ENCODE results near the gene EYA2. TPM values are rescaled to one million over a fixed set of nuclear protein-coding genes. Genes with fewer than 3 reads are reported as not detected.

The EYA2 gene
- polyA plus RNA-seq, 3 donors = 0.04 to 0.16 TPM; not detected in 1

DNA sequence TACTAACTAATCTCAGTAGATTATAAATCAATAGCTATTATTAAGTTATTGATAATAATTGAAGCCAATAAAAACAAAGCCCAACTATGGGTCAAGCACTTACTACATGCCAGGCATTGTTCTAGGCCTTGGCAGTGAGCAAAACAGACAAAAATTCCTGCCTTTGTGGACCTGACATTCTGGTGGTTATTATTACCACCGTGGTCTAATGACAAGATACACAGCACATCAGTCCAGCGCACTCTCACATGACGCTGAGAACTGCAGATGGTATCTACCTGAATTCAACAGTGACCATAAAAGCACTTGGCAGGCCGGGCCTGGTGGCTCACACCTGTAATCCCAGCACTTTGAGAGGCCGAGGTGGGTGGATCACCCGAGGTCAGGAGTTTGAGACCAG lies 340.5 kb downstream of the EYA2 start:
- no peaks in the 10 kb centered on the region for H3K9me3 ChIP-seq (replicated peaks in 1 of 2; ENCODE audit: control insufficient read depth in 1 of 2, insufficient read depth in 1 of 2, low read length in 2 of 2)
- H3K27me3 ChIP-seq (ENCODE audit: control insufficient read depth in 2 of 2, insufficient read depth in 2 of 2, low read length in 2 of 2) = no peaks in the 10 kb centered on the region
- H4K20me1 ChIP-seq (ENCODE audit: insufficient read depth, low read length) = no peaks in the 10 kb centered on the region
- Mint-ChIP-seq H3K4me3 (no peak overlapping the region), H3K27me3 (ENCODE audit: low read depth in 3 of 3) (peaks cover 0 to 3% (median 0%) of the 10 kb centered on the region in 3 donors), H3K27ac (no peak overlapping the region), H3K9me3 (no peaks in the 10 kb centered on the region), H3K4me1 (no peaks in the 10 kb centered on the region), H3K36me3 (peaks cover 79 to 93% of the 10 kb centered on the region in 2 donors)
- TF ChIP-seq, protein P1, sequence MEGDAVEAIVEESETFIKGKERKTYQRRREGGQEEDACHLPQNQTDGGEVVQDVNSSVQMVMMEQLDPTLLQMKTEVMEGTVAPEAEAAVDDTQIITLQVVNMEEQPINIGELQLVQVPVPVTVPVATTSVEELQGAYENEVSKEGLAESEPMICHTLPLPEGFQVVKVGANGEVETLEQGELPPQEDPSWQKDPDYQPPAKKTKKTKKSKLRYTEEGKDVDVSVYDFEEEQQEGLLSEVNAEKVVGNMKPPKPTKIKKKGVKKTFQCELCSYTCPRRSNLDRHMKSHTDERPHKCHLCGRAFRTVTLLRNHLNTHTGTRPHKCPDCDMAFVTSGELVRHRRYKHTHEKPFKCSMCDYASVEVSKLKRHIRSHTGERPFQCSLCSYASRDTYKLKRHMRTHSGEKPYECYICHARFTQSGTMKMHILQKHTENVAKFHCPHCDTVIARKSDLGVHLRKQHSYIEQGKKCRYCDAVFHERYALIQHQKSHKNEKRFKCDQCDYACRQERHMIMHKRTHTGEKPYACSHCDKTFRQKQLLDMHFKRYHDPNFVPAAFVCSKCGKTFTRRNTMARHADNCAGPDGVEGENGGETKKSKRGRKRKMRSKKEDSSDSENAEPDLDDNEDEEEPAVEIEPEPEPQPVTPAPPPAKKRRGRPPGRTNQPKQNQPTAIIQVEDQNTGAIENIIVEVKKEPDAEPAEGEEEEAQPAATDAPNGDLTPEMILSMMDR (IDR thresholded peaks at IDR 0.05) = no peak
- intact Hi-C loops (cut with micrococcal nuclease) = no loop called here
- no peak overlapping the region for H2AFZ ChIP-seq (ENCODE audit: insufficient read depth, low read depth, low read length, poor library complexity, severe bottlenecking)
- no peak for DNase-seq
- H3K9ac ChIP-seq (ENCODE audit: insufficient read depth, low read length, poor library complexity, severe bottlenecking) = no peak overlapping the region
- H3K4me2 ChIP-seq (replicated peaks; ENCODE audit: extremely low read depth, low read length, poor library complexity, severe bottlenecking) = no peak overlapping the region
- H3K79me2 ChIP-seq (ENCODE audit: insufficient read depth, low read length) = no peaks in the 10 kb centered on the region
- H3K4me1 ChIP-seq (ENCODE audit: control insufficient read depth in 1 of 2, insufficient read depth in 2 of 2, low read length in 2 of 2) = no peaks in the 10 kb centered on the region
- 100% methylated on average over 4 of the region's 6 CpGs for WGBS (ENCODE audit: insufficient coverage)
- H3K27ac ChIP-seq (ENCODE audit: low read depth in 1 of 2, low read length in 2 of 2) = no peak overlapping the region
- H3K4me3 ChIP-seq (replicated peaks in 1 of 3; ENCODE audit: low read depth in 2 of 3, low read length in 3 of 3) = no peak overlapping the region
- H3K36me3 ChIP-seq (replicated peaks in 1 of 2; ENCODE audit: control insufficient read depth in 1 of 2, insufficient read depth in 2 of 2, low read length in 2 of 2) = peaks cover 86 to 98% of the 10 kb centered on the region in 2 donors

DNA sequence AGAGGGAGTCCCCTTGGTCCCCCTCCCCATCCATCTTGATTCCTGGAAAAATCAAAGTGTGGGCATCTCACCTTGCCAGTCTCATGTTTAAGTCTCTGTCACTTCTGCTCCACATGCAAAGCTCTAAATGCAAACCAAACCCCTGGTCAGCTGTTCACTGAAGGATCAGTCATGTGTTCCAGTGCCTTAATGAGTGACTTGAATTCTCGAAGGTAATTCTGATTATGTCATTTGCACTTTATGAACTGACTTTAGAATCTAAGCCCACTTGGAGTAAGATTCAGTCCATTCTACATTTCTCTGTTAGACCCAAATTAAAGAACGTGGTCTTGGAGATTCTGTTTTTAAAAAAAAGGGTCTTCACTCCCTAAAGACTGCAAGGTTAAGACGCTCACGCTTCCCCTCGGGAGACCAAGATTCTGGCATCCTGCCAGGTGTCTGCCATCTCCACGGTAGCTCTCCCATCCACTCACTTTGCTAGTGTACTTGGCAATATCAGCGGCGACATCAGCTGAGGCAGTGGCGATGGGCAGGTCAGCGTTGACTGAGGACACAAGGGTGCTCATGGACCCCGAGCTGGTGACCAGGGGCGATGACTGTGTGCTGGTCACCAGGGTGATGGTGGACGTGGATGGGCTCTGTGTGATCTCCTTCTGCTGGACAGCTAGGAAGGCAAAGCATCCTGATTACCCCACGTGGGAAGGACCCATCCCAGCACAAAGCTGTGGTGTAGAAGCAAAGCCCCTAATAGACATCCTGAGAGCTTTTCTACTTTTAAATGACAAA lies 341.4 kb downstream of the EYA2 start:
- TF ChIP-seq, protein P1 (IDR thresholded peaks at IDR 0.05) = no peak
- no peak for DNase-seq
- H3K4me1 Mint-ChIP-seq = no peaks in the 10 kb centered on the region
- Histone ChIP-seq H3K36me3 (replicated peaks in 1 of 2; ENCODE audit: control insufficient read depth in 1 of 2, insufficient read depth in 2 of 2, low read length in 2 of 2) (peaks cover 83 to 89% of the 10 kb centered on the region in 2 donors), H3K27me3 (ENCODE audit: control insufficient read depth in 2 of 2, insufficient read depth in 2 of 2, low read length in 2 of 2) (no peaks in the 10 kb centered on the region), H3K4me1 (ENCODE audit: control insufficient read depth in 1 of 2, insufficient read depth in 2 of 2, low read length in 2 of 2) (no peaks in the 10 kb centered on the region), H2AFZ (ENCODE audit: insufficient read depth, low read depth, low read length, poor library complexity, severe bottlenecking) (no peak overlapping the region), H3K79me2 (ENCODE audit: insufficient read depth, low read length) (no peaks in the 10 kb centered on the region), H3K27ac (ENCODE audit: low read depth in 1 of 2, low read length in 2 of 2) (no peak overlapping the region), H3K9ac (ENCODE audit: insufficient read depth, low read length, poor library complexity, severe bottlenecking) (no peak overlapping the region), H3K4me3 (replicated peaks in 1 of 3; ENCODE audit: low read depth in 2 of 3, low read length in 3 of 3) (no peak overlapping the region), H4K20me1 (ENCODE audit: insufficient read depth, low read length) (no peaks in the 10 kb centered on the region), H3K4me2 (replicated peaks; ENCODE audit: extremely low read depth, low read length, poor library complexity, severe bottlenecking) (no peak overlapping the region), H3K9me3 (replicated peaks in 1 of 2; ENCODE audit: control insufficient read depth in 1 of 2, insufficient read depth in 1 of 2, low read length in 2 of 2) (no peaks in the 10 kb centered on the region)
- 93% methylated on average over 12 of the region's 14 CpGs for whole genome bisulfite sequencing (ENCODE audit: insufficient coverage)
- peaks cover 0 to 3% (median 0%) of the 10 kb centered on the region in 3 donors for H3K27me3 Mint-ChIP-seq (ENCODE audit: low read depth in 3 of 3)
- H3K36me3 Mint-ChIP-seq = peaks cover 70 to 90% of the 10 kb centered on the region in 2 donors
- no peak overlapping the region for H3K4me3 Mint-ChIP-seq
- no peak overlapping the region for H3K27ac Mint-ChIP-seq
- intact Hi-C loops (cut with micrococcal nuclease) = no loop called here
- H3K9me3 Mint-ChIP-seq = no peaks in the 10 kb centered on the region

Data from CD14-positive monocyte (primary cell).